Adipocyte (in vitro differentiated cells): ENCODE data around the gene MSI1.
"Not testable (repeated sequence)": the region's sequence is repeated elsewhere in the genome, so short reads cannot be mapped to it uniquely, and the experiment has no call there.

Experiments
- DNase-seq: peaks from one replicate; pipeline ENCODE4 v3.0.0-alpha.2; 2015; ENCODE audit warnings: low read depth
- H3K27me3 ChIP-seq: replicated peaks from 2 replicates; pipeline ENCODE4 v1.7.0; 2013; ENCODE audit warnings: mild to moderate bottlenecking, low read length, moderate library complexity; ENCODE audit not compliant: control insufficient read depth, insufficient read depth
- H3K36me3 ChIP-seq: 2 replicates; pipeline ENCODE4 v1.7.0; 2013; ENCODE audit warnings: low read length, mild to moderate bottlenecking, moderate library complexity; ENCODE audit not compliant: control insufficient read depth, insufficient read depth, severe bottlenecking
- H3K4me1 ChIP-seq: 2 replicates; pipeline ENCODE4 v1.7.0; 2013; ENCODE audit warnings: mild to moderate bottlenecking, low read length, moderate library complexity; ENCODE audit not compliant: control insufficient read depth, insufficient read depth
- H3K4me3 ChIP-seq: 2 replicates; pipeline ENCODE4 v1.7.0; 2013; ENCODE audit warnings: mild to moderate bottlenecking, low read length, moderate library complexity
- H3K9ac ChIP-seq: 2 replicates; pipeline ENCODE4 v1.7.0; 2013; ENCODE audit warnings: mild to moderate bottlenecking, low read length, moderate library complexity
- H3K9me3 ChIP-seq: 2 replicates; pipeline ENCODE4 v1.7.0; 2013; ENCODE audit warnings: mild to moderate bottlenecking, low read length, moderate library complexity; ENCODE audit not compliant: control insufficient read depth

Gene MSI1

GRCh38 chr12:120335447-120335846, 33.5 kb downstream of the MSI1 start:
- H3K4me1 ChIP-seq, H3K36me3 ChIP-seq, H3K4me3 ChIP-seq, H3K9me3 ChIP-seq, H3K9ac ChIP-seq: not testable (repeated sequence)
- peaks cover 22% of the 10 kb centered on the region for H3K27me3 ChIP-seq
- DNase-seq: peak; percentile 72

DNA sequence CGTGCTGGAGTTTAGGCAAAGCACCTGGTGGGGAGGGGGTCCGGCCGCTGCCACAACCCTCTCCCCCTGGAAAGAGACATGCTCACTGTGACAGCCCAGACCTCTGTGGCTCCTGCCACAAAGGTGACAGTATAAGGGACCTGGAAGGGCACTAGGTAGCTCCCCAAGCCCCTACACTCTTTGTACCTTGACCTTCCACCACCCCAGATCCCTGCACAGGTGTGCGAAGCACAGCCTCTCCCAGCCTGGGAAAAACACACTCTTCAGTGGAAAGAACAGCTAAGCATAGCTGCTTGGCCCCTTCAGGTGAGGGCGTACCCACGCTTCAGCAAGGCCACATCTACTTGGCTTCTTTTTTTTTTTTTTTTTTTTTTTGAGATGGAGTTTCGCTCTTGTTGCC, 36.4 kb downstream of the MSI1 start:
- H3K4me1 ChIP-seq: no peaks in the 10 kb centered on the region
- no peak for DNase-seq
- H3K27me3 ChIP-seq: peaks cover 18% of the 10 kb centered on the region
- H3K9ac ChIP-seq: no peak overlapping the region
- no peaks in the 10 kb centered on the region for H3K36me3 ChIP-seq
- no peak overlapping the region for H3K4me3 ChIP-seq
- peaks cover 2% of the 10 kb centered on the region for H3K9me3 ChIP-seq

DNA sequence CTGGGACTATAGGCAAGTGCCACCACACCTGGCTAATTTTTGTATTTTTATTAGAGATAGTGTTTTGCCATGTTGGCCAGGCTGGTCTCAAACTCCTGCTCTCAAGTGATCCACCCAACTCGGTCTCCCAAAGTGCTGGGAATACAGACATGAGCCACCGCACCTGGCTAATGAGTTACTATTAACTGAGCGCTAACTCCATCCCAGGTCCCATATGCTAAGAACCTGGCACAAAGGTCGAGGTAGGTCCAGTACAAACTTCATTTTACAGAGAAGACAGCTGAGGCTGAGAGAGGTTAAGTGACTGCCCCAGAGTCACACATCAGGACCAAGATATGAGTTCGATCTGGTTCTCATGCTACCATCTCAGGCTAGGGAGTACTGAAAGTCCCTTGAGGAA, 36.9 kb downstream of the MSI1 start:
- no peaks in the 10 kb centered on the region for H3K36me3 ChIP-seq
- H3K4me1 ChIP-seq: no peaks in the 10 kb centered on the region
- no peak overlapping the region for H3K9ac ChIP-seq
- DNase-seq: no peak
- H3K4me3 ChIP-seq: no peak overlapping the region
- H3K27me3 ChIP-seq: peaks cover 17% of the 10 kb centered on the region
- H3K9me3 ChIP-seq: no peaks in the 10 kb centered on the region

GRCh38 chr12:120331390-120331789, 37.6 kb downstream of the MSI1 start:
- Histone ChIP-seq H3K4me3 (no peak overlapping the region), H3K27me3 (peaks cover 17% of the 10 kb centered on the region), H3K36me3 (no peaks in the 10 kb centered on the region), H3K9ac (no peak overlapping the region), H3K9me3 (no peaks in the 10 kb centered on the region), H3K4me1 (no peaks in the 10 kb centered on the region)
- no peak for DNase-seq

DNA sequence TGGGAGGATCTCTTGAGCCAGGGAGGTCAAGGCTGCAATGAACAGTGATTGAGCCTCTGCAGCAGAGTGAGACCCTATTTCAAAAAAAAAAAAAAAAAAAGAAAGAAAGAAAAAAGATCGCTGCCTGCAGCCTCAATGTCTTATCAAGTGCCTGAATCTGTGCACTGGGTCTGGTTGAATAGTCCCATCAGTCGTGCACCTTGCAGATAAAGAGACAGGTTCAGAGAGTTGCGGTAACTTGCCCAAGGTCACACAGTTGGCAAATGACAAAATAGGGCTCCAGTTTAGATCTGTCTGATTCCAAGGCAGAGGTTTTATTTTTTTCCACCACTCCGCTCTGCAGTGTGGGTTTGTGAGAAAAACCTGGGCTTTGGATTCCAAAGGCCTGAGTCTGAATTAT, 40.7 kb downstream of the MSI1 start:
- Histone ChIP-seq H3K4me3 (no peak overlapping the region), H3K36me3 (no peaks in the 10 kb centered on the region), H3K9me3 (no peaks in the 10 kb centered on the region), H3K27me3 (peaks cover 13% of the 10 kb centered on the region), H3K4me1 (no peaks in the 10 kb centered on the region), H3K9ac (no peak overlapping the region)
- no peak for DNase-seq

DNA sequence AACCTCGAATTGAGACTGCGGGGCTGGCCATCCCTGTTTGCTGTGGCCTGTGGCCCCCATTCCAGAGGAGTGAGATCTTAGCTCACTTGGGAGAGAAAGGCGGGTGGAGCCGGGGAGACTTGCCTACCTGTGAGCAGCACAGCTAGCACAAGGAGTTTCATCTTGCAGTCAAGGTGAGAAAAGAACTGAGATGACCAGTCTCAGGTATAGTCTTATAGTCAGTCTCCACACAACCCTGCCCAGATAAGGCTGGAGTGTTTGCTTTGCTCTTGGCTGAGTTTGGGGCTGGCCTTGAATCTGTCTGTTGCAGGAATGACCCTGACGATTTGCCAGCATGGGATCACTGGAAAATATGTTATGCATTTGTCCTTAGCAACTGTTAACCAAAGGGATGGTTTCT, 41.4 kb downstream of the MSI1 start, which contains the start of gene PLA2G1B:
Gene PLA2G1B, minus strand, starts transcription at position 187 of the 400 bp plus-strand sequence. Its CDS starts 26 bp downstream, at position 161.
- Histone ChIP-seq H3K27me3 (peaks cover 12% of the 10 kb centered on the region), H3K9ac (no peak within 1 kb of the TSS), H3K4me3 (no peak within 1 kb of the TSS), H3K4me1 (no peaks in the 10 kb centered on the region), H3K9me3 (no peaks in the 10 kb centered on the region), H3K36me3 (no peaks in the 10 kb centered on the region)
- DNase-seq: no peak

GRCh38 chr12:120324841-120325417, 44.0 kb downstream of the MSI1 start:
- no peaks in the 10 kb centered on the region for H3K4me1 ChIP-seq
- no peak overlapping the region for H3K9ac ChIP-seq
- H3K36me3 ChIP-seq: no peaks in the 10 kb centered on the region
- H3K27me3 ChIP-seq: peaks cover 3% of the 10 kb centered on the region
- H3K9me3 ChIP-seq: no peaks in the 10 kb centered on the region
- no peak for DNase-seq
- H3K4me3 ChIP-seq: no peak overlapping the region

DNA sequence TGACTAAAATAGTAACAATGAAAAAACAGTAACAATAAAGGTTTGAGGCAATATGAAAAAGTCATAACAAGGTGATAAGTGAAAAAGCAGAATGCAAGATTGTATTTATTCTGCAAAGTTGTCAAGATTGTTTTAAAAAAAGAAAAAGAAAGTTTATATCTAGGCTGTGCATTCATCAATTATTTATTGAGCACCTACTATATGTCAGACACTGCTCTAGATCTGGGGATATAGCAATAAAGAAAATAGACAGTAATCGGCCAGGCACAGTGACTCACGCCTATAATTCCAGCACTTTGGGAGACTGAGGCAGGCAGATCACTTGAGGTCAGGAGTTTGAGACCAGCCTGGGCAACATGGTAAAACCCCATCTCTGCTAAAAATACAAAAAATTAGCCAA, 45.2 kb downstream of the MSI1 start:
- no peaks in the 10 kb centered on the region for H3K9me3 ChIP-seq
- H3K4me3 ChIP-seq: no peak overlapping the region
- no peak for DNase-seq
- no peaks in the 10 kb centered on the region for H3K4me1 ChIP-seq
- H3K9ac ChIP-seq: no peak overlapping the region
- H3K36me3 ChIP-seq: no peaks in the 10 kb centered on the region
- peaks cover 3% of the 10 kb centered on the region for H3K27me3 ChIP-seq

DNA sequence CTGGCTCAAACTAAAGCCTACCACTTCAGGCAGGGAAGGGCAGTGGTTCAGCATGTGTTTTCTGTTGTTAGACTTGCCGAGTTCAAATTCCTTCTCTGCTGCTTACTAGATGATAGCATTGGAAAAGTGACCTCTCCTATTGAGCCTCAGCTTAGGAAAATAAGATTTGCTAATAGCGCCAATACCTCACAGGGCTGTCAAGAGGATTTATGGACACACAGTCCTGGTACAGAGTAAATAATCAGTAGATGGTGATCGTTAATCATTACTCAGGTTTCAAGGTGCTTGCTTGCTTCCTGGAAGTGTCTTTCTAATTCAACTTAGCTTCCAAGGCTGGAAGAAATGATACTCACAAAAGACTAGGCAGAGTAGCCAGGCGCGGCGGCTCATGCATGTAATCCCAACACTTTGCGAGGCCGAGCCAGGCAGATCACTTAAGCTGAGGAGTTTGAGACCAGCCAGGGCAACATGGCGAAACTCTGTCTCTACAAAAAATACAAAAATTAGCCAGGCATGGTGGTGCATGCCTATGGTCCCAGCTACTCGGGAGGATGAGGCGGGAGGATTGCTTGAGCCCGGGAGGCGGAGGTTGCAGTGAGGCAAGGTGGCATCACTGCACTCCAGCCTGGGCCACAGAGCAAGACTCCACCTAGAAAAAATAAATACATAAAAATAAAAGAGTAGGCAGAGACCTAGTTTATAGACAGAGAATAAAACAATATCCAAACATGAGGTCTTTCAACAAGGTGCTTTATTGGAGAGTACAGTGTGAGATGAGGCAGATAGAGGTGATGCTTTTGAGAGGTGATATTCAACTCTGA, 47.4 kb downstream of the MSI1 start:
- DNase-seq: no peak
- Histone ChIP-seq H3K9ac (no peak overlapping the region), H3K4me3 (no peak overlapping the region), H3K9me3 (no peaks in the 10 kb centered on the region), H3K27me3 (no peaks in the 10 kb centered on the region), H3K4me1 (peaks cover 6% of the 10 kb centered on the region), H3K36me3 (no peaks in the 10 kb centered on the region)

GRCh38 chr12:120317224-120318105, 51.5 kb downstream of the MSI1 start:
- Histone ChIP-seq H3K27me3 (no peaks in the 10 kb centered on the region), H3K9me3 (no peaks in the 10 kb centered on the region), H3K4me3 (peak overlapping the region; percentile 95), H3K9ac (peak overlapping the region; percentile 86), H3K36me3 (no peaks in the 10 kb centered on the region), H3K4me1 (peaks cover 7% of the 10 kb centered on the region)
- peak; percentile 100 for DNase-seq

GRCh38 chr12:120316798-120317223, 52.2 kb downstream of the MSI1 start:
- H3K9me3 ChIP-seq: no peaks in the 10 kb centered on the region
- peak overlapping the region; percentile 86 for H3K9ac ChIP-seq
- peak overlapping the region; percentile 95 for H3K4me3 ChIP-seq
- DNase-seq: no peak
- H3K36me3 ChIP-seq: no peaks in the 10 kb centered on the region
- H3K27me3 ChIP-seq: no peaks in the 10 kb centered on the region
- peaks cover 7% of the 10 kb centered on the region for H3K4me1 ChIP-seq
